ENCODE data around the gene NR3C1. TPM values are rescaled to one million over a fixed set of nuclear protein-coding genes. Genes with fewer than 3 reads are reported as not detected.

Gene NR3C1
- total RNA-seq, 1 donor from 2014 or later, result 46.7 TPM

DNA sequence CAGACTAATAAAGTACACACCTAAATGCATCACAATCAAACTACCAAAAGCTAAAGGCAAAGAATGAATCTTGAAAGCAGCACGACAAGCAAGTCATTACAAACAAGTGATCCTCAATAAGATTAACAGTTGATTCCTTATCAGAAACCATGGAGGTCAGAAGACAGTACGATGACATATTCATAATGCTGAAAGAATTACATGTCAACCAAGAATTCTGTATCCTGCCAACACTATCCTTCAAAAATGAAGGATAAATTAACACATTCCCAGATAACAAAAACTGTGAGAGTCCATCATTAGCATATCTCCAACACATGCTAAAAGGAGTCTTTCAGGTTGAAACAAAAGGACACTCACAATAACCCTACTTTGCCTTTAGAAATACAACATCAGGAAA, 39.4 kb downstream of the NR3C1 start:
- H3K4me1 ChIP-seq, result peaks cover 19% of the 10 kb centered on the region
- no peaks in the 10 kb centered on the region for H3K9me3 ChIP-seq
- H3K4me3 ChIP-seq, result no peak overlapping the region
- no peak overlapping the region for H3K27ac ChIP-seq
- TF ChIP-seq POLR2AphosphoS5 (IDR thresholded peaks at IDR 0.05; ENCODE audit: insufficient read depth in 1 of 2, low read depth in 1 of 2), result no peak
- no peak for TF ChIP-seq POLR2A (IDR thresholded peaks at IDR 0.05)
- TF ChIP-seq, protein P1, sequence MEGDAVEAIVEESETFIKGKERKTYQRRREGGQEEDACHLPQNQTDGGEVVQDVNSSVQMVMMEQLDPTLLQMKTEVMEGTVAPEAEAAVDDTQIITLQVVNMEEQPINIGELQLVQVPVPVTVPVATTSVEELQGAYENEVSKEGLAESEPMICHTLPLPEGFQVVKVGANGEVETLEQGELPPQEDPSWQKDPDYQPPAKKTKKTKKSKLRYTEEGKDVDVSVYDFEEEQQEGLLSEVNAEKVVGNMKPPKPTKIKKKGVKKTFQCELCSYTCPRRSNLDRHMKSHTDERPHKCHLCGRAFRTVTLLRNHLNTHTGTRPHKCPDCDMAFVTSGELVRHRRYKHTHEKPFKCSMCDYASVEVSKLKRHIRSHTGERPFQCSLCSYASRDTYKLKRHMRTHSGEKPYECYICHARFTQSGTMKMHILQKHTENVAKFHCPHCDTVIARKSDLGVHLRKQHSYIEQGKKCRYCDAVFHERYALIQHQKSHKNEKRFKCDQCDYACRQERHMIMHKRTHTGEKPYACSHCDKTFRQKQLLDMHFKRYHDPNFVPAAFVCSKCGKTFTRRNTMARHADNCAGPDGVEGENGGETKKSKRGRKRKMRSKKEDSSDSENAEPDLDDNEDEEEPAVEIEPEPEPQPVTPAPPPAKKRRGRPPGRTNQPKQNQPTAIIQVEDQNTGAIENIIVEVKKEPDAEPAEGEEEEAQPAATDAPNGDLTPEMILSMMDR (IDR thresholded peaks at IDR 0.05), result no peak
- intact Hi-C loops (cut with DNase I), result no loop called here
- no peaks in the 10 kb centered on the region for H3K27me3 ChIP-seq
- DNase-seq (ENCODE audit: extremely low spot score in 2 of 2), result no peak
- no peaks in the 10 kb centered on the region for H3K36me3 ChIP-seq

DNA sequence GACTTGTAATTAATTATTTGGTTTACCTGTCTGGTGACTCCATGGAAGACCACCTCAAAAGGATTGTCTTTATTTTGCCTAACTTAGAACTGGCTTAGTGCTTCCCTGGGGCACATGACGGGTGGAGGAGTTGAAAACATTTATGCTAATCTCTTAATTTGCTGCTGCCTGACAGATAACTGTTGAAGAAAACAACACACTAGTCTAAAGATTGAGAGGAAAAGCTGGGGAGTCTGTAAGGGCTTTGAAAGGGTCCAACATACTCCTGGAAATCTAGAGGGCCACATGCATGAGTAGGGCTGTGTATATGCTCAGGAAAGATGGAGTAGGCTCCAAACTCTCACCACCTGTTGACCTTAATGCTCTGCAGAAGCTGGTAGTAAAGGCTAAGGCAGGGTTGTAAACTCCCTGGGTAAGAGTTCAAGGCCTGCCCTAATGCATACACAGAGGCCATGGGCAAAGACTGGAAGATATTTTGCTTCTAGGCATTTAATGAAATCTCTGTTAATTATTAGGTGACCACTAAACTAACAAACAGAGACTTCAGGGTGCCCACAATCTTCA, 40.7 kb downstream of the NR3C1 start:
- Histone ChIP-seq H3K27me3 (no peaks in the 10 kb centered on the region), H3K4me1 (peaks cover 19% of the 10 kb centered on the region), H3K27ac (no peak overlapping the region), H3K9me3 (no peaks in the 10 kb centered on the region), H3K36me3 (no peaks in the 10 kb centered on the region), H3K4me3 (no peak overlapping the region)
- intact Hi-C loops (cut with DNase I), result no loop called here
- no peak for DNase-seq (ENCODE audit: extremely low spot score in 2 of 2)
- TF ChIP-seq POLR2AphosphoS5 (IDR thresholded peaks at IDR 0.05; ENCODE audit: insufficient read depth in 1 of 2, low read depth in 1 of 2), result no peak
- TF ChIP-seq, protein P1 (IDR thresholded peaks at IDR 0.05), result no peak
- no peak for TF ChIP-seq POLR2A (IDR thresholded peaks at IDR 0.05)

DNA sequence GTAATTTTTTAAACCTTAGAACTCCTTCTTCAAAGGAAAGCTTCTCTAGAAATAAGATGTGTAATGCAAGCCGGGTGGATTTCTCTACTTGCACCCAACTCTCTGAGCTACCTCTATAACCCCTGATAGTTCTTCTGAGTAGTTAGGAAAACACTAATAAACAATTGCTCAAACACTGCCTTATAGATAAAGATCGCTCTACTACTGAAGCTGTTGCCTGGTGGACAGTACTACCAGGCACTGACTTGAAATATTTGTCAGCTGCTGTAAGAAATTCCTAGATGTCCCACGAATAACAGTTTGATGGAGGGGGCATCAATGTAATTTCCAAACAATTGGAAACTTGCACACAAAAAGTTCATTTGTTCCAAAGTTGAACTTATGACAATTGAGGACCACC, 42.0 kb downstream of the NR3C1 start:
- Histone ChIP-seq H3K36me3 (no peaks in the 10 kb centered on the region), H3K27me3 (no peaks in the 10 kb centered on the region), H3K4me3 (no peak overlapping the region), H3K27ac (no peak overlapping the region), H3K9me3 (no peaks in the 10 kb centered on the region), H3K4me1 (peaks cover 16% of the 10 kb centered on the region)
- no peak for DNase-seq (ENCODE audit: extremely low spot score in 2 of 2)
- TF ChIP-seq, protein P1 (IDR thresholded peaks at IDR 0.05), result no peak
- TF ChIP-seq POLR2AphosphoS5 (IDR thresholded peaks at IDR 0.05; ENCODE audit: insufficient read depth in 1 of 2, low read depth in 1 of 2) (no peak), POLR2A (IDR thresholded peaks at IDR 0.05) (no peak)
- intact Hi-C loops (cut with DNase I), result no loop called here

DNA sequence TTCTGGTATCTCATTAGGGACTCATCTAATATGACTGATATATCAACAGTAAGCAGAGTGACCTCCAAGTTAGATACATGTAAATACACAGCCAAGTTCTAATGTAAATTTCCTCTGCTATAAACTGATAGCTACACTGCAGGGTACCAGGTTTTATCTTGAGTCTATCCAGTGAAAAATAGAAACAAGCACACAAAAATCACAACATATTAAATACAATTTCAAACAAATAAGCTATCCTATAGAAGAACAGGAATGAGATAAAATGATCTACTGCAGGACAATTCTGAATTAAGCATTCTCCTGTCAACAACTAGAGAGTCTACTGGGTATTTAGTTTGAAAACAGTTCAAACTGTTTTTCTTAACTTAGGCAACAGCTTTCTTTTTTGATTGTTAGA, 42.7 kb downstream of the NR3C1 start:
- peaks cover 19% of the 10 kb centered on the region for H3K4me1 ChIP-seq
- intact Hi-C loops (cut with DNase I), result no loop called here
- TF ChIP-seq, protein P1 (IDR thresholded peaks at IDR 0.05), result no peak
- TF ChIP-seq POLR2A (IDR thresholded peaks at IDR 0.05), result no peak
- no peak for TF ChIP-seq POLR2AphosphoS5 (IDR thresholded peaks at IDR 0.05; ENCODE audit: insufficient read depth in 1 of 2, low read depth in 1 of 2)
- no peak overlapping the region for H3K4me3 ChIP-seq
- no peaks in the 10 kb centered on the region for H3K27me3 ChIP-seq
- no peaks in the 10 kb centered on the region for H3K36me3 ChIP-seq
- H3K9me3 ChIP-seq, result no peaks in the 10 kb centered on the region
- DNase-seq (ENCODE audit: extremely low spot score in 2 of 2), result no peak
- H3K27ac ChIP-seq, result no peak overlapping the region

DNA sequence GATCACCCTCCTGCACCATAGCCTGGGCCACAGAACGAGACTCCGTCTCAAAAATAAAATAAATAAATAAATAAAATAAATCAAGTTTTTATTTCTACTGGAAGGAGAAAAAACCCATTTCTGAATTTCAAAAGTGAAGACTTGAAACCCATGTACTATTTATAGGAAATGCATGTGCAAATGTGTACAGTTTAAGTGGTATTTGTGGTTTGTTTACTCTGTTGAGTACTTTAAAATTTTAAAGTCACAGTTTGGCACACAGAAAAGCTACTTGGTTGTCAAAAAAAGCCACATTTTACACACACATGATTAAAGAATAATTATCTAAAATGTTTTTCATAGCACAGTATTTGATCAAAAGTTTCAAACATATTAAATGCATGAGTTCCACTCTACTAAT, 43.6 kb downstream of the NR3C1 start:
- H3K9me3 ChIP-seq, result no peaks in the 10 kb centered on the region
- no peaks in the 10 kb centered on the region for H3K36me3 ChIP-seq
- H3K4me1 ChIP-seq, result peaks cover 28% of the 10 kb centered on the region
- intact Hi-C loops (cut with DNase I), result no loop called here
- no peak for DNase-seq (ENCODE audit: extremely low spot score in 2 of 2)
- no peaks in the 10 kb centered on the region for H3K27me3 ChIP-seq
- H3K27ac ChIP-seq, result no peak overlapping the region
- TF ChIP-seq POLR2A (IDR thresholded peaks at IDR 0.05) (no peak), POLR2AphosphoS5 (IDR thresholded peaks at IDR 0.05; ENCODE audit: insufficient read depth in 1 of 2, low read depth in 1 of 2) (no peak)
- TF ChIP-seq, protein P1 (IDR thresholded peaks at IDR 0.05), result no peak
- no peak overlapping the region for H3K4me3 ChIP-seq
